IMR-90 (cell line): ENCODE data around the gene ROR2. TPM values are rescaled to one million over a fixed set of nuclear protein-coding genes. Genes with fewer than 3 reads are reported as not detected.

ENCODE experiments used
- ATAC-seq: fragments of 200-7000 bp; cut with Tn5 transposase; 2 replicates; pipeline ENCODE4 v1.9.1; 2020; ENCODE audit warnings: low read depth, mild to moderate bottlenecking, moderate library complexity
- BruUV-seq: library from RNA; stranded (reverse); fragments of 400-500 nt; replicated peaks from 2 replicates; lab custom pipeline; 2021; lab: Mats Ljungman, UMichigan
- CTCF ChIA-PET: fragments of 300-600 bp; formaldehyde crosslinking; extraction: SDS; loops from one replicate; lab custom pipeline; 2021; ENCODE audit warnings: antibody characterized with exemption; lab: Yijun Ruan, JAX
- POLR2A ChIA-PET: fragments of 300-600 bp; sonication (Branson Sonifier 250); formaldehyde crosslinking; loops from one replicate; lab custom pipeline; 2022; ENCODE audit warnings: antibody characterized with exemption; ENCODE audit not compliant: unreplicated experiment; lab: Charles Lee
- DNase-seq: peaks from one replicate; pipeline ENCODE4 v3.0.0; 2013
- H2AFZ ChIP-seq: replicated peaks from 2 replicates; pipeline ENCODE3; 2013; ENCODE audit warnings: low read length, mild to moderate bottlenecking; ENCODE audit not compliant: poor library complexity
- H2AK5ac ChIP-seq: 2 replicates; pipeline ENCODE4 v1.6.1; 2013; ENCODE audit warnings: low read depth, low read length, inconsistent platforms
- H2AK9ac ChIP-seq: replicated peaks from 2 replicates; pipeline ENCODE3; 2013; ENCODE audit warnings: mild to moderate bottlenecking, low read depth, low read length, moderate library complexity; ENCODE audit not compliant: poor library complexity
- H2BK120ac ChIP-seq: 2 replicates; pipeline ENCODE4 v1.6.1; 2013; ENCODE audit warnings: low read depth, low read length, inconsistent platforms
- H2BK15ac ChIP-seq: 3 replicates; pipeline ENCODE4 v1.6.1; 2013; ENCODE audit warnings: low read depth, low read length, inconsistent platforms
- H2BK20ac ChIP-seq: 2 replicates; pipeline ENCODE4 v1.6.1; 2013; ENCODE audit warnings: low read depth, mild to moderate bottlenecking, inconsistent platforms, low read length, moderate library complexity
- H2BK5ac ChIP-seq: 2 replicates; pipeline ENCODE4 v1.6.1; 2013; ENCODE audit warnings: mild to moderate bottlenecking, low read depth, low read length, inconsistent platforms; ENCODE audit not compliant: poor library complexity, severe bottlenecking
- H3K14ac ChIP-seq: replicated peaks from 2 replicates; pipeline ENCODE4 v1.6.1; 2013; ENCODE audit warnings: low read depth, low read length, inconsistent platforms
- H3K18ac ChIP-seq: 2 replicates; pipeline ENCODE4 v1.6.1; 2013; ENCODE audit warnings: low read depth, low read length, control low read depth
- H3K23ac ChIP-seq: 2 replicates; pipeline ENCODE4 v1.6.1; 2013; ENCODE audit warnings: low read depth, low read length, inconsistent platforms
- H3K27ac ChIP-seq: 2 replicates; pipeline ENCODE4 v1.5.1; 2013; ENCODE audit warnings: mild to moderate bottlenecking, control low read depth, low read length; ENCODE audit not compliant: insufficient read depth
- H3K27me3 ChIP-seq: 2 replicates; pipeline ENCODE4 v1.6.1; 2013; ENCODE audit warnings: low read length; ENCODE audit not compliant: control insufficient read depth, insufficient read depth
- H3K36me3 ChIP-seq: 2 replicates; pipeline ENCODE4 v1.6.1; 2013; ENCODE audit warnings: low read length, mixed read lengths; ENCODE audit not compliant: control insufficient read depth, insufficient read depth
- H3K4ac ChIP-seq: 2 replicates; pipeline ENCODE4 v1.6.1; 2013; ENCODE audit warnings: low read depth, low read length, inconsistent platforms
- H3K4me1 ChIP-seq: 2 replicates; pipeline ENCODE4 v1.6.1; 2013; ENCODE audit warnings: low read length, mixed read lengths; ENCODE audit not compliant: control insufficient read depth, insufficient read depth
- H3K4me2 ChIP-seq: 2 replicates; pipeline ENCODE4 v1.6.1; 2013; ENCODE audit warnings: low read depth, mild to moderate bottlenecking, control low read depth, low read length, moderate library complexity
- H3K4me3 ChIP-seq: 2 replicates; pipeline ENCODE4 v1.5.1; 2013; ENCODE audit warnings: low read depth, mild to moderate bottlenecking, control low read depth, low read length, moderate library complexity; ENCODE audit not compliant: insufficient read depth
- H3K56ac ChIP-seq: 2 replicates; pipeline ENCODE4 v1.6.1; 2013; ENCODE audit warnings: low read length, inconsistent platforms; ENCODE audit not compliant: insufficient read depth; ENCODE audit errors: extremely low read depth
- H3K79me1 ChIP-seq, 2 experiments: 2 replicates each; pipeline ENCODE4 v1.6.1; 2013; ENCODE audit warnings: low read length in 2 of 2, inconsistent platforms in 1 of 2, low read depth in 1 of 2
- H3K9ac ChIP-seq: 2 replicates; pipeline ENCODE4 v1.6.1; 2013; ENCODE audit warnings: low read depth, low read length, control low read depth
- H3K9me1 ChIP-seq: 2 replicates; pipeline ENCODE4 v1.6.1; 2013; ENCODE audit warnings: low read length, inconsistent platforms; ENCODE audit not compliant: insufficient read depth
- H3K9me3 ChIP-seq: 2 replicates; pipeline ENCODE4 v1.6.1; 2013; ENCODE audit warnings: low read length; ENCODE audit not compliant: control insufficient read depth, insufficient read depth
- H4K20me1 ChIP-seq: 2 replicates; pipeline ENCODE4 v1.6.1; 2013; ENCODE audit warnings: low read length, inconsistent platforms; ENCODE audit not compliant: insufficient read depth
- H4K5ac ChIP-seq: 2 replicates; pipeline ENCODE4 v1.6.1; 2013; ENCODE audit warnings: mild to moderate bottlenecking, low read depth, low read length, control low read depth
- H4K8ac ChIP-seq, 2 experiments: 2 replicates each; pipeline ENCODE4 v1.6.1; 2013; ENCODE audit warnings: low read depth in 2 of 2, low read length in 2 of 2, control low read depth in 1 of 2, inconsistent platforms in 1 of 2
- H4K91ac ChIP-seq: 2 replicates; pipeline ENCODE4 v1.6.1; 2013; ENCODE audit warnings: low read depth, low read length, inconsistent platforms; ENCODE audit not compliant: insufficient read depth
- BHLHE40 ChIP-seq: fragments of 150-350 bp; IDR thresholded peaks from 2 replicates; pipeline ENCODE4 v1.6.1; 2016; ENCODE audit warnings: mild to moderate bottlenecking, low read depth, low read length
- CEBPB ChIP-seq: IDR thresholded peaks from 2 replicates; pipeline ENCODE4 v1.6.1; 2012; ENCODE audit warnings: low read depth, low read length, improper control_type of control experiment
- CHD1 ChIP-seq: IDR thresholded peaks from 2 replicates; pipeline ENCODE4 v1.6.1; 2012; ENCODE audit warnings: low read depth, low read length, improper control_type of control experiment
- FOS ChIP-seq: fragments of 150-350 bp; IDR thresholded peaks from 2 replicates; pipeline ENCODE4 v1.6.1; 2016; ENCODE audit warnings: low read depth, low read length
- MAFK ChIP-seq: IDR thresholded peaks from 2 replicates; pipeline ENCODE4 v1.6.1; 2012; ENCODE audit warnings: low read depth, low read length, improper control_type of control experiment
- MAZ ChIP-seq: IDR thresholded peaks from 2 replicates; pipeline ENCODE4 v1.6.1; 2012; ENCODE audit warnings: low read depth, mild to moderate bottlenecking, low read length, improper control_type of control experiment, moderate library complexity, borderline replicate concordance
- MXI1 ChIP-seq: IDR thresholded peaks from 2 replicates; pipeline ENCODE4 v1.6.1; 2012; ENCODE audit warnings: low read depth, mild to moderate bottlenecking, low read length, moderate library complexity, borderline replicate concordance
- NFE2L2 ChIP-seq: fragments of 150-350 bp; IDR thresholded peaks from 2 replicates; pipeline ENCODE4 v1.6.1; 2016; ENCODE audit warnings: low read depth, mild to moderate bottlenecking, low read length
- POLR2A ChIP-seq: IDR thresholded peaks from 2 replicates; pipeline ENCODE4 v1.6.1; 2012; ENCODE audit warnings: mild to moderate bottlenecking, low read depth, low read length
- RAD21 ChIP-seq: IDR thresholded peaks from 2 replicates; pipeline ENCODE4 v1.6.1; 2012; ENCODE audit warnings: low read length, improper control_type of control experiment
- RCOR1 ChIP-seq: IDR thresholded peaks from 2 replicates; pipeline ENCODE4 v1.6.1; 2012; ENCODE audit warnings: mild to moderate bottlenecking, low read length, improper control_type of control experiment; ENCODE audit not compliant: insufficient replicate concordance
- RFX5 ChIP-seq: IDR thresholded peaks from 2 replicates; pipeline ENCODE4 v1.8.0; 2012; ENCODE audit warnings: low read depth, mild to moderate bottlenecking, low read length, moderate library complexity
- SMC3 ChIP-seq: fragments of 150-350 bp; IDR thresholded peaks from 2 replicates; pipeline ENCODE4 v1.6.1; 2016; ENCODE audit warnings: low read depth, mild to moderate bottlenecking, antibody characterized with exemption, low read length, moderate library complexity
- WGBS, 2 experiments: methylation state at CpG; one replicate each; pipeline versions ENCODE4 v1.1.5 to v1.1.7; 2013; ENCODE audit warnings: missing lambda C conversion rate in 2 of 2; ENCODE audit not compliant: insufficient read length in 1 of 2; ENCODE audit errors: extremely low coverage in 2 of 2; 5-methylcytosine and 5-hydroxymethylcytosine counted together
- dilution Hi-C: fragments of 300-500 bp; cut with HindIII; formaldehyde crosslinking; loops from one replicate; pipeline ENCODE4 v1.14.3; 2018; ENCODE audit warnings: low sequenced_read_pairs; ENCODE audit not compliant: unreplicated experiment
- in situ Hi-C: fragments of 300-500 bp; cut with MboI; formaldehyde crosslinking; loops from 3 replicates; pipeline ENCODE4 v1.14.3; 2019; ENCODE audit warnings: low sequenced_read_pairs, inconsistent platforms, mixed read lengths
- intact Hi-C: fragments of 100-400 bp; cut with micrococcal nuclease; formaldehyde crosslinking; loops from 2 replicates; pipeline ENCODE4 v1.10.0; 2022
- polyA plus RNA-seq, 3 experiments: library from polyadenylated mRNA; depleted of rRNA; stranded (reverse); fragments of >200 nt; gene quantifications; 2 replicates each; pipeline ENCODE4 v1.2.3, GENCODE V29; 2012; ENCODE audit warnings: low replicate concordance in 1 of 3
- total RNA-seq: library from RNA; depleted of rRNA; stranded (reverse); fragments of >200 nt; gene quantifications from 2 replicates; pipeline ENCODE4 v1.2.3, GENCODE V29; 2012
- TF ChIP-seq, protein P1 (sequence below): conservative IDR thresholded peaks from 2 replicates; pipeline ENCODE4 v1.5.1; 2012; ENCODE audit warnings: mild to moderate bottlenecking, low read depth, low read length, improper control_type of control experiment
- TF ChIP-seq, protein P2 (sequence below): fragments of 150-350 bp; IDR thresholded peaks from 2 replicates; pipeline ENCODE4 v1.6.1; 2017; ENCODE audit warnings: mild to moderate bottlenecking, antibody characterized with exemption, low read length, low read depth
- TF ChIP-seq, protein P3 (sequence below): fragments of 150-350 bp; IDR thresholded peaks from 2 replicates; pipeline ENCODE4 v1.6.1; 2016; ENCODE audit warnings: low read depth, mild to moderate bottlenecking, low read length, moderate library complexity, borderline replicate concordance

The ROR2 gene
- total and polyA plus RNA-seq, 2 of the 4 experiments (the other 2 are of a cell fraction) = 2.3 to 4.8 TPM

DNA sequence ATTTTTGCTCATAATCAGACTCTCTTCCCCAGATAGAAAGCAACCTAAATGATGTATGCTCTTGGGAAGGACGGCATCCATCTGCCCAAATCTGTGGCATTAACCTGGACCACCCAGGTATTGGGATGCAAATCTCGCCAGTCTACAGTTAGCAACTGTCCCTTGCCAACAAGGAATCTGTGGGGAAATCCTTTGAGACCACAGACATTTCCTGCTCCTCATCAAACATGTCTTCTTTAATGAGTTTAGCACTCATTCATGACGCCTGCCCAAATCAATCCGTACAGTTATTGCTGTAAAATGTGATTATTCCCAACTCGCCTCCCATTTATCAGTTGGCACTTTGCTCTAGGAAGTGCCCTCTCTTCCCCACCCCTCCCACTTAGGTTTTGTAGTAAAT is 7.8 kb downstream of the ROR2 start:
- dilution Hi-C loops = no loop called here

More for the DNA sequence above, 7.8 kb downstream of the ROR2 start:
- Histone ChIP-seq H3K27ac (no peak overlapping the region), H3K9me1 (peaks cover 2% of the 10 kb centered on the region; the same call in 1 of the 2 replicates), H3K4me1 (peaks cover 12% of the 10 kb centered on the region; the same call in 1 of the 2 replicates), H4K8ac (no peak overlapping the region), H2AFZ (no peak overlapping the region), H2AK9ac (no peak overlapping the region), H2BK15ac (no peak overlapping the region), H3K14ac (no peak overlapping the region), H3K79me1 (peaks cover 5 to 15% of the 10 kb centered on the region in 2 experiments; a peak in 2 of 4 replicates), H3K4ac (no peak overlapping the region), H2BK120ac (no peak overlapping the region), H3K23ac (no peak overlapping the region), H2AK5ac (no peak overlapping the region), H2BK20ac (no peak overlapping the region), H3K4me3 (no peak overlapping the region), H4K91ac (no peak overlapping the region), H4K20me1 (peaks cover 12% of the 10 kb centered on the region; the same call in 1 of the 2 replicates), H4K5ac (no peak overlapping the region), H3K9ac (no peak overlapping the region), H2BK5ac (no peak overlapping the region), H3K9me3 (no peaks in the 10 kb centered on the region), H3K27me3 (no peaks in the 10 kb centered on the region; the same call in 1 of the 2 replicates), H3K36me3 (no peaks in the 10 kb centered on the region), H3K4me2 (no peak overlapping the region), H3K18ac (no peak overlapping the region), H3K56ac (no peak overlapping the region)
- in situ Hi-C loops = no loop called here
- ChIA-PET CTCF (no interaction called here), POLR2A (no interaction called here)
- intact Hi-C loops = no loop called here
- DNase-seq (no peak), ATAC-seq (no peak)
- BruUV-seq = no TSS peak
- no peak for TF ChIP-seq FOS
- no peak for TF ChIP-seq MAFK
- TF ChIP-seq, protein P1, sequence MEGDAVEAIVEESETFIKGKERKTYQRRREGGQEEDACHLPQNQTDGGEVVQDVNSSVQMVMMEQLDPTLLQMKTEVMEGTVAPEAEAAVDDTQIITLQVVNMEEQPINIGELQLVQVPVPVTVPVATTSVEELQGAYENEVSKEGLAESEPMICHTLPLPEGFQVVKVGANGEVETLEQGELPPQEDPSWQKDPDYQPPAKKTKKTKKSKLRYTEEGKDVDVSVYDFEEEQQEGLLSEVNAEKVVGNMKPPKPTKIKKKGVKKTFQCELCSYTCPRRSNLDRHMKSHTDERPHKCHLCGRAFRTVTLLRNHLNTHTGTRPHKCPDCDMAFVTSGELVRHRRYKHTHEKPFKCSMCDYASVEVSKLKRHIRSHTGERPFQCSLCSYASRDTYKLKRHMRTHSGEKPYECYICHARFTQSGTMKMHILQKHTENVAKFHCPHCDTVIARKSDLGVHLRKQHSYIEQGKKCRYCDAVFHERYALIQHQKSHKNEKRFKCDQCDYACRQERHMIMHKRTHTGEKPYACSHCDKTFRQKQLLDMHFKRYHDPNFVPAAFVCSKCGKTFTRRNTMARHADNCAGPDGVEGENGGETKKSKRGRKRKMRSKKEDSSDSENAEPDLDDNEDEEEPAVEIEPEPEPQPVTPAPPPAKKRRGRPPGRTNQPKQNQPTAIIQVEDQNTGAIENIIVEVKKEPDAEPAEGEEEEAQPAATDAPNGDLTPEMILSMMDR = no peak
- no peak for TF ChIP-seq RFX5
- TF ChIP-seq SMC3 = no peak
- TF ChIP-seq NFE2L2 = no peak
- TF ChIP-seq RCOR1 = no peak
- TF ChIP-seq RAD21 = no peak
- TF ChIP-seq MAZ = no peak
- TF ChIP-seq, protein P2, sequence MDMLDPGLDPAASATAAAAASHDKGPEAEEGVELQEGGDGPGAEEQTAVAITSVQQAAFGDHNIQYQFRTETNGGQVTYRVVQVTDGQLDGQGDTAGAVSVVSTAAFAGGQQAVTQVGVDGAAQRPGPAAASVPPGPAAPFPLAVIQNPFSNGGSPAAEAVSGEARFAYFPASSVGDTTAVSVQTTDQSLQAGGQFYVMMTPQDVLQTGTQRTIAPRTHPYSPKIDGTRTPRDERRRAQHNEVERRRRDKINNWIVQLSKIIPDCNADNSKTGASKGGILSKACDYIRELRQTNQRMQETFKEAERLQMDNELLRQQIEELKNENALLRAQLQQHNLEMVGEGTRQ = no peak
- TF ChIP-seq CEBPB = no peak
- TF ChIP-seq, protein P3, sequence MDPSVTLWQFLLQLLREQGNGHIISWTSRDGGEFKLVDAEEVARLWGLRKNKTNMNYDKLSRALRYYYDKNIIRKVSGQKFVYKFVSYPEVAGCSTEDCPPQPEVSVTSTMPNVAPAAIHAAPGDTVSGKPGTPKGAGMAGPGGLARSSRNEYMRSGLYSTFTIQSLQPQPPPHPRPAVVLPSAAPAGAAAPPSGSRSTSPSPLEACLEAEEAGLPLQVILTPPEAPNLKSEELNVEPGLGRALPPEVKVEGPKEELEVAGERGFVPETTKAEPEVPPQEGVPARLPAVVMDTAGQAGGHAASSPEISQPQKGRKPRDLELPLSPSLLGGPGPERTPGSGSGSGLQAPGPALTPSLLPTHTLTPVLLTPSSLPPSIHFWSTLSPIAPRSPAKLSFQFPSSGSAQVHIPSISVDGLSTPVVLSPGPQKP = no peak
- no peak for TF ChIP-seq BHLHE40
- no peak for TF ChIP-seq POLR2A
- TF ChIP-seq MXI1 = no peak
- TF ChIP-seq CHD1 = no peak
- no CpG with 5 or more reads among the region's 5 CpGs for WGBS, 2 experiments
